Measurements from ENCODE around the gene SMOC1.

The SMOC1 gene

GRCh38 chr14:69945912-69946311, 66.7 kb downstream of the SMOC1 start:
- no peak for DNase-seq

GRCh38 chr14:69948351-69948750, 69.1 kb downstream of the SMOC1 start:
- DNase-seq, result no peak

GRCh38 chr14:69951263-69951662, 72.0 kb downstream of the SMOC1 start:
- no peak for DNase-seq

- no peak for DNase-seq
These were observed 72.7 kb downstream of the SMOC1 start for GRCh38 chr14:69951935-69952334.

- DNase-seq, result no peak
These were observed 74.2 kb downstream of the SMOC1 start for GRCh38 chr14:69953266-69953915.

DNA sequence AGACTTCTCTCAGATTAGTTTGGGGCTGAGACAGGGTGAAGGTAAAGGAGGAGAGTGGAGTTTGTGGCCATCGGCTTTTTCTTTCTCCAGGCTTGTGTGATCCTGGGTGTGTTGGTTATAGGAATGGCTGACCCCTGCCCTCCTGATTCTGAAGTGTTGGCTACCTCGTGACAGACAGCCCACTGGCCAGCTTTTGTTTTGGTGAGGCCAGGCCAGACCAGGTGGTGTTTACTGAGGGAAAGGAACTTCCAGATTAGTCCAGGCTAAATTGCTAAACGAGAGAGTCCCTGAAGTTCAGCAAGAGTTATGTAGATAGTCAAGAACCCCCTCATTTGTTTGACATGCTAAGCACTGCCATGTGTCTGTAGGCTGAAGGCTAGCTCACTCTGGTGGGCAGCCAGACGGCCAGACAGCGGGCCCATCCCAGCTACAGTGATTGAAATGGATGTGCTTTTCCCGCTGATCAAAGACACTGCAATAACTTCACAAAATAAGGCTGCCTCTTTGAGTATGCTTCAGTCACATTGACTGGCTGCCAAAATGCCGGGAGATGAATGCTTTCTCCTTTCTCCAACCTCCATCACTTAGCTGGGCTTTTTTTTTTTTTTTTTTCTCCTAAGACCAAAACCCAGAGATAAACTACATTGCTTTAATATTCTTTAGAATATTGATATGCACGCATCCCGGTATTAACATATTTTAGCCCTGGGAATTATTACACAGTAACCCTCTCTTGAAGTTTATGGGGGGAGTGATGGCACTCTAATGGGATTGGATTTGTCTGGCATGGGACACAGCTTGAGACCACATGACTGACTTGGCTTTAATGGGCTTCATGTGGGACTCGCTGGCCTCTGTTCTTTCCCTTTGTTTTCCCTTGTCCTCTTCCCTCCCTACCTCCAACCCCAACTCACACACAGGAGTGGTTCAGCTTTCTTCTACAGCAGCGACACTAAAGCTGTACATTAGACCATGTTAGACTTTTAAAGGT, 76.9 kb downstream of the SMOC1 start:
- no peak for DNase-seq

- no peak for DNase-seq
These were observed 77.8 kb downstream of the SMOC1 start for GRCh38 chr14:69956970-69957369.

DNA sequence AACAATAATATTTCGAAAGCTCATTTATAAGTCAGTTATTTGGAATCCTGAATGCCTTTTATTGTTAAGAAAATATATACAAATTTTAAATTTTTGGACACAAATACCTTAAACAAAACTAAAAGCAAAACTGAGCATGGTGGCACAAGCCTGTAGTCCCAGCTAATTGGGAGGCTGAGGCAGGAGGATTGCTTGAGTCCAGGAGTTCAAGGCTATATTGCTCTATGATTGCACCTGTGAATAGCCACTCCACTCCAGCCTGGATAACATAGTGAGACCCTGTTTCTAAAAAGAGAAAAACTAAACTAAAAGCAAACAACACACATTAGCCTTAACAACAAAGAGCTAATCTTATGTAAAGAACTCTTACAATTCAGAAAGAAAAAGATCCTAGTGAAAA, 78.8 kb downstream of the SMOC1 start:
- no peak for DNase-seq

GRCh38 chr14:69959136-69959535, 79.9 kb downstream of the SMOC1 start:
- no peak for DNase-seq

- no peak for DNase-seq
These were observed 81.1 kb downstream of the SMOC1 start for GRCh38 chr14:69960296-69960695.

DNA sequence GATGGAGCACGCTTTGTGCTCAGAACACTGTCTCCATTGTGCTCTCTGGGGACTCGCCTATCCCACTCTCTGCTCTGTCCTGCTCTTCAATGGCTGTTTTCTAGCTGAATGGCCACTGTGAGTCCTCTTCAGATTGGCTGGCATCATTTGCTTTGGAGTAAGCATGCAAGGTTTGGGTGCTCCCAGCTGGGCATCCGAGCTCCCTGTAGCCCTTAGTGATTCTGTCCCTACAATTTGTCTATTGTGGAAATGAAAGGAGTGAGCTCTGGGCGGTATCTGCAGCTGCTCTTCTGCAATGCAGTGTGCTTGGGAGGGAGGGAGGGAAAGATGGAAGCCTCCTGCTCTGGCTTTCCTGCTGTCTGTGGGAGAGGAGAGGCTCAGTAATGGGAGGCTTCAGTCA, 84.8 kb downstream of the SMOC1 start:
- DNase-seq, result no peak

- DNase-seq, result no peak
These were observed 85.6 kb downstream of the SMOC1 start for GRCh38 chr14:69964841-69965240.

- no peak for DNase-seq
These were observed 88.9 kb downstream of the SMOC1 start for GRCh38 chr14:69968132-69968531.

- no peak for DNase-seq
These were observed 89.5 kb downstream of the SMOC1 start for GRCh38 chr14:69968681-69969080.

DNA sequence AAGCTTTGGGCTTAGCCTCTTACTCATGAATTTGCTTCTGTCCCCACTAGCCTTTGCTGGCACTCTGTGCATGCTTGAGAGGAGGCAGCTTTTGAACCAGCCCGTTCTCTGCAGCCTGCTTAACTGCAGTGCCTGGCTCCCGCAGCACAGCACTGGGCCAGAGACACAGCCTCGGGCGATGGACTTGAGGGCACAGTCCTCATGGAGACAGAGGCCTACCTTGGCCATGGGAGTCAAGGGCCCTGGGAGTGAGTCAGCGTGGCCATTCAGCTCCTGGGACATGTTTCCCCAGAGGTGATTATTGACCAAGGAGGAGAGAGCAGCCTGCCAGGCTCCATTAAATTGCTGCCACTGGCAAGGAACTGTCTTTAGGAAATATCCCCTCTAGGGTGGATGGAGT, 93.5 kb downstream of the SMOC1 start:
- DNase-seq, result no peak

GRCh38 chr14:69973846-69974245, 94.6 kb downstream of the SMOC1 start:
- no peak for DNase-seq

GRCh38 chr14:69979882-69980281, 100.7 kb downstream of the SMOC1 start:
- no peak for DNase-seq

DNA sequence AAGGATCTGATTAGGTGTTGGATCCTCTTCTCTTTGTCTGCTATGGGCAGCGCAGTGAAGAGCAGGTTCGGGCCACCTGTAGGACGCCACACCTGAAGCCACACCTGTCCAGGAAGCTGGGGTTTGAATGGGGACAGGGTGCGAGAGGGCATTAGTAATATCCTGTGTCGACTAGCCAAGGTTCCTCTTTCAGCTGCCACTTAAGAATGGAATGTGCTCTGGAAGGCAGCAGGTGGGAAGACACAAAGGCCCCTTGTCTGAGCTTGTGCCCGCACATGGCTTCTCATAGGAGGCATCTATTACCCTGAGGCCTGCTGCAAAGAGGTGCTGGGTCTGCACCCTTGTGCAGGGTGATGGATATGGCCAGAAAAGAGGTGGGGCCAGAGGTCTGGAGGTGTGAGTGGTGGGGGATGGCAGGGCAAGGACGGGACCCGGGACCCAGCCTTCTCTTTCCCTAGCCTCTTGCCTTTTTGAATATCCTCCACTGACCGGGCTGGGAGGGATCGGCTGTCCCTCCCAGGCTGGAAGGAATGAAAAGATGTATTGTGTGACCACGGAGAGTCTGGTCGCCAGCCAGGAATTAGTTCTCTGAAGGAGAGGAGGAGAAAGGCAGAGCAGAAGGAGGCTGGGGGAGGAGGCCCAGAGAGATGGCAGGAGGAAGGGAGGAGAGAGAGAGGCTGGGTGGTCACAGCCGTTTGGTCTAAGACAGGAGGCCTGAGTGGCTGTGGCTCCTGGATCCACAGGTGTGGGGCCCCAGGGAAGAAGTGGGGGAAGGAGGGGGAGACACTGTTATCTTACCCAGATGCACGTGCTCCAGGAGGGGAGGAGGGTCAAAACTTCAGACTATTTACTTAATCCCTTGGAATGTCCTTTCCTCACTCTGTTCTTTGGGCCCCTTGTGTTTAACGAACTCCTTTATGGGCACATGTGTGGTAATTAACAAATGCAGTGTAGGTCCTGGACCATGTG, 101.5 kb downstream of the SMOC1 start:
- no peak for DNase-seq

GRCh38 chr14:69982220-69982839, 103.1 kb downstream of the SMOC1 start:
- no peak for DNase-seq

GRCh38 chr14:69982886-69983285, 103.7 kb downstream of the SMOC1 start:
- DNase-seq, result no peak

DNA sequence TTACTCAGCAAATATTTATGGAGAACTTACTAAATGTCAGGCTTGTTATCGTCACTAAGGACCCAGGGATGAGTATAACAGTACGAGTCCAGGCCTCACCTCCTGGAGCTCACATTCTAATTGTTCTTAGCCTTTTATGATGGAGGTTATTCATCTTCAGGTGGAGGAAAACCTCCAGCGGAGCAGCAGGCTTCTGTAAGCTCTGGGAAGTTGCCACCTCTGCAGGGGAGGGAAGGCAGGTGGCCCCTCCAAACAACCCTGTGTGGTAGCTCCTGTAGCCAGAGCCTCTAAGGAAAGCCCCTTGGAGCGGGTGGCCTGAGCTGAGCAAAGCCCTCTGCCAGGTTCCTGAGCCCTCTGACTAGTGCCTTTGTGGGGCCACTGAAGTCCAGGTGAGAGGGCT, 104.1 kb downstream of the SMOC1 start:
- DNase-seq, result no peak

GRCh38 chr14:69985463-69985862, 106.2 kb downstream of the SMOC1 start:
- DNase-seq, result no peak

GRCh38 chr14:69986336-69986735, 107.1 kb downstream of the SMOC1 start:
- no peak for DNase-seq
